Calu3 (cell line): ENCODE data around the gene B3GNT4. TPM values are rescaled to one million over a fixed set of nuclear protein-coding genes. Genes with fewer than 3 reads are reported as not detected.

Source experiments
- BruUV-seq: library from RNA; stranded (reverse); fragments of 400-500 nt; replicated peaks from 2 replicates; lab custom pipeline; 2021; lab: Mats Ljungman, UMichigan
- CTCF ChIA-PET: fragments of 300-600 bp; sonication (Branson Sonifier 250); formaldehyde crosslinking; loops from one replicate; lab custom pipeline; 2022; ENCODE audit warnings: antibody characterized with exemption; lab: Charles Lee
- DNase-seq: peaks from one replicate; pipeline ENCODE4 v3.0.0; 2022
- H3K27ac Mint-ChIP-seq: one replicate; pipeline ENCODE4 v1.8.0; 2022; ENCODE audit warnings: mixed read lengths; ENCODE audit not compliant: unreplicated experiment
- H3K27me3 Mint-ChIP-seq: one replicate; pipeline ENCODE4 v1.8.0; 2022; ENCODE audit warnings: mixed read lengths; ENCODE audit not compliant: unreplicated experiment
- H3K36me3 Mint-ChIP-seq: one replicate; pipeline ENCODE4 v1.8.0; 2022; ENCODE audit warnings: mild to moderate bottlenecking, moderate library complexity, mixed read lengths; ENCODE audit not compliant: insufficient read depth, unreplicated experiment
- H3K4me1 Mint-ChIP-seq: one replicate; pipeline ENCODE4 v1.8.0; 2022; ENCODE audit warnings: mild to moderate bottlenecking, low read depth, mixed read lengths; ENCODE audit not compliant: unreplicated experiment
- H3K4me3 Mint-ChIP-seq: one replicate; pipeline ENCODE4 v1.8.0; 2022; ENCODE audit warnings: mild to moderate bottlenecking, low read depth, moderate library complexity, mixed read lengths; ENCODE audit not compliant: unreplicated experiment
- H3K9me3 Mint-ChIP-seq: one replicate; pipeline ENCODE4 v1.8.0; 2022; ENCODE audit warnings: low read depth, mixed read lengths; ENCODE audit not compliant: unreplicated experiment
- CTCF ChIP-seq: fragments of 200-600 bp; IDR thresholded peaks from one replicate; pipeline ENCODE4 v1.8.0; 2022; ENCODE audit warnings: antibody characterized with exemption; ENCODE audit not compliant: unreplicated experiment
- intact Hi-C: fragments of 100-400 bp; cut with micrococcal nuclease; formaldehyde crosslinking; loops from one replicate; pipeline ENCODE4 v1.10.0; 2022; ENCODE audit not compliant: unreplicated experiment
- total RNA-seq: library from RNA; stranded (reverse); gene quantifications from 2 replicates; pipeline ENCODE4 v1.2.3, GENCODE V29; 2022

B3GNT4 gene
- total RNA-seq, 1 experiment from 2014 or later = 0.47 TPM

- intact Hi-C loops = no loop called here
- peaks cover 11% of the 10 kb centered on the region for H3K36me3 Mint-ChIP-seq
- BruUV-seq = no TSS peak
- CTCF ChIA-PET = interaction anchor here (0.7 kb wide), 1 partner anchor 543 kb away, joined by 8 read pairs; no protein-coding TSS in a partner anchor
- H3K4me3 Mint-ChIP-seq = no peak overlapping the region
- H3K27ac Mint-ChIP-seq = no peak overlapping the region
- H3K9me3 Mint-ChIP-seq = no peaks in the 10 kb centered on the region
- DNase-seq = no peak
- TF ChIP-seq CTCF = no peak
- no peaks in the 10 kb centered on the region for H3K27me3 Mint-ChIP-seq
- H3K4me1 Mint-ChIP-seq = no peaks in the 10 kb centered on the region
These were observed 29.2 kb downstream of the B3GNT4 start for GRCh38 chr12:122232691-122233090.

- Mint-ChIP-seq H3K36me3 (peaks cover 11% of the 10 kb centered on the region), H3K4me3 (no peak overlapping the region), H3K27ac (no peak overlapping the region), H3K4me1 (no peaks in the 10 kb centered on the region), H3K9me3 (no peaks in the 10 kb centered on the region), H3K27me3 (no peaks in the 10 kb centered on the region)
- CTCF ChIA-PET = no interaction called here
- intact Hi-C loops = no loop called here
- no peak for TF ChIP-seq CTCF
- no peak for DNase-seq
- no TSS peak for BruUV-seq
These were observed 32.2 kb downstream of the B3GNT4 start for GRCh38 chr12:122235741-122236140.

DNA sequence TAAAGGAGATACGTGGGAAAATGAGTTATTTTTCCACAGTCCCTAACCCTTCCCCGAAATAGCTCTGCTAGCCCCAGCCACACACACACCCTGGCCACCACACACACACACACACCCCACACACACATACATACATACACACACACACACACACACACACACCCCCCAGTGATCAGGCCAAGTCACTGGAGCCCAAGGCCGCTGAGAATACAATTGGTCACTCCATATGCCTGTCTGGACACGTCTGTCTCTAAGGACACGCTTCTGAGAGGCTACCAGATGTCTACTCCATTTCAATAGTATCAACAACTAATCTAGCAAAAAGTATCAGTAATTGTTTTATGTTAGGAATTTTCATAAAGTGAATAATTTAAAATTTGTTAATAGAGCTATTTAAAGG is 35.4 kb downstream of the B3GNT4 start:
- Mint-ChIP-seq H3K9me3 (no peaks in the 10 kb centered on the region), H3K4me1 (no peaks in the 10 kb centered on the region), H3K36me3 (peaks cover 7% of the 10 kb centered on the region), H3K27me3 (no peaks in the 10 kb centered on the region), H3K27ac (no peak overlapping the region), H3K4me3 (no peak overlapping the region)
- no peak for DNase-seq
- BruUV-seq = no TSS peak
- no peak for TF ChIP-seq CTCF
- intact Hi-C loops = no loop called here
- CTCF ChIA-PET = no interaction called here

- no peaks in the 10 kb centered on the region for H3K9me3 Mint-ChIP-seq
- H3K4me3 Mint-ChIP-seq = no peak overlapping the region
- no peak for TF ChIP-seq CTCF
- no TSS peak for BruUV-seq
- no peaks in the 10 kb centered on the region for H3K4me1 Mint-ChIP-seq
- H3K27me3 Mint-ChIP-seq = no peaks in the 10 kb centered on the region
- no peak for DNase-seq
- intact Hi-C loops = no loop called here
- H3K27ac Mint-ChIP-seq = no peak overlapping the region
- CTCF ChIA-PET = no interaction called here
- H3K36me3 Mint-ChIP-seq = peaks cover 5% of the 10 kb centered on the region
These were observed 40.5 kb downstream of the B3GNT4 start for GRCh38 chr12:122243965-122244364.
